ENCODE data around the gene PELI1.
"Not testable (repeated sequence)": the region's sequence is repeated elsewhere in the genome, so short reads cannot be mapped to it uniquely, and the experiment has no call there.

PELI1 gene

GRCh38 chr2:64080179-64080578 lies 64.0 kb downstream of the PELI1 start:
- no peak for DNase-seq

DNA sequence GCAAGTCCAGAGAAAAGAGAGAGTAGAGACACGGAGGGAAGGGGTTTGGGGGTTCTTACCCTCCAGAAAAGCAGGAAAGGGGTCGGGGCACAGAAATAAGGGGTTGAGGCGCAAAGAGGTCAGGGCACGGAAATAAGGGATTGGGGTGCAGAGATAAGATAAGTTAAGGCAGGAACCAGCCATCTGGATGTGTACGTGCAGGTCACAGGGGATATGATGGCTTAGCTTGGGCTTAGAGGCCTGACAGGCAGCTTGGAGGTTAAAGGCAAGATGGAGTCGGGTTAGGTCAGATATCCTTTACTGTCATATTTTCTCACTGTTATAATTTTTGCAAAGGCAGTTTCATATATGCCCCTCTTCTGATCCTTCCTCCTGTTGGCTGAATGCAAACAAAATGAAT lies 64.5 kb downstream of the PELI1 start:
- DNase-seq: not testable (repeated sequence)

DNA sequence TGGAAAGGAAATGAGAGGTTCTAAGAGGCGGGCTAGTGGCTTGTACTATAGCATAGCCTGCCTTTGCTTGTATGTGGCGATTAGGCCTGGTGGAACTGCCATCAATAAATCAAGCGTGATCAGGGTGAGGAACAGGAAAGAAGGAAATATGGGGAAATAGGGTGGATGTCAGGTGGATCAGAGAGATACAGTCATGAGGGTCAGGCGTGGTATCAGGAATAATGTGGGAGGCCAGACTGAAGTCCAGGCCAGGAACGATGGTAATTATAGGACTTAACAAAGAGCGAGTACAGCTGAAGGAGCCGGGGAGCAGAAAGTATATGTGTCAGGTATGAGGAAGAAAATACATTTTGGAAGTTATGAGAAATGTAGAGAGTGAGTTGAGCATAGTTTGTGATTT lies 67.4 kb downstream of the PELI1 start:
- DNase-seq: not testable (repeated sequence)

DNA sequence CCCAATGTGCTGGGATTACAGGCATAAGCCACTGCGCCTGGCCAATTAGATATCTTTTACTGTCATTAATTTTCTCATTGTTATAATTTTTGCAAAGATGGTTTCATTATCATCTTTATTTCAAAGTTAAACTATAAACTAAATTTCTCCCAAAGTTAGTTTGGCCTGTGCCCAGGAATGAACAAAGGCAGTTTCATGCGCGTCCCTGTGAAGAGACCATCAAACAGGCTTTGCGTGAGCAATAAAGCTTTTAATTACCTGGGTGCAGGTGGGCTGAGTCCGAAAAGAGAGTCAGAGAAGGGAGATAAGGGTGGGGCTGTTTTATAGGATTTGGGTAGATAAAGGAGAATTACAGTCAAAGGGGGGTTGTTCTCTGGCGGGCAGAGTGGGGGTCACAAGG lies 69.6 kb downstream of the PELI1 start:
- not testable (repeated sequence) for DNase-seq

DNA sequence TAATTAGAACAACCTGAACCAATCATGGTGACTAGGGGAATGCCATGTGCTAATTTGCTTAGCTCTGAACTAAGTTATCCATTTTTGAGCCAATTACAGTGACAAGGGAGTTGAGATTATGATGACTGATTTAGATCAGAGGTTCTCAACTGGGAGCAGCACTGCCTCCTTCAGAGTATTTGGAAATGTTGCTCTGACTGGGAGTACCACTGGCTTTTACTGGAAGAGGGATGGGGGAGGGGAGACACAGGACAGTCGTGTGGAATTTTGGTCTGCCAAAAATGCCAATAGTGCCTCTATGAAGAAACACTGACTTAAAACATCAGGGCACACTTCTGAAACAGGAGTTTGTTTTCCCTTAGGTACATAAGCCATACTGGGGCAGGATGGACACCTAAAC lies 76.9 kb downstream of the PELI1 start:
- no peak for DNase-seq

DNA sequence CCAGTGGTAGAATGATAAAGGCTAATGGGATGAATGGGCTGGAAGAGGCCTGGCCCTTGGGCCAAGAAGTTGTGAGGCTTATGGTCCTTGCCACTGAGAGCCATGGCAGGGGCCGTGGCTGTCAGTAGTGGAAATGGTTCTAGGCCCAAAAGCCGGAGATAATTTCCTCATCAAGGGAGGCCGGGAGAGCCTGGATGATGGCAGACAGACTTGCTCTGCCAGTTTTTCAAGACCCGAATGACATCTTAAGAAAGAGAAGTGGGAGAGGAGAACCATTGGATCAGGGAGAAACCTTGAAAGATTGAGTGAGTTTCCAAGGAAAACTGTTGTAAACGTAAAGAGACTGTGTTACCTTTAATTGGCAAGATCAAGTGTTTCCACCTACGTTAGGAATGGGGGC lies 78.7 kb downstream of the PELI1 start:
- DNase-seq: no peak

- DNase-seq: no peak
Measured at GRCh38 chr2:64063924-64064331, 80.3 kb downstream of the PELI1 start.

DNA sequence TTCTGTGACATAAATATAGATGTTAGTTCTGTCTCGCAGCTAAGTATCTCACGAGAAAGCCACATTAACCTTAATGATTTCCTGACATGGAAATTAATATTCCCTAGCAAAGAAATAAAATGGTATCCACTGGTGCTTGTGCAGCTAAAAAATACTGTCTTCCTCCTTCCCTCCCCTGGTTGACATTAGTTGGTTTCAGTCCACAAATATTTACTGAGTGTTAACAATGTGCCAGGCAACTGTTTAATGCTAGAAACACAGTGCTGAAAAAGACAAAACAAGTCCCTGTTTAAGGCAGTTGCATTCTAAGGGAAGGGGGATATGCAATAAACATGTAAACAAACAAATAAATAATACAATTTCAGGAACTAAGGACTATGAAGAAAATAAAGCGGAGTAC lies 80.8 kb downstream of the PELI1 start:
- no peak for DNase-seq

GRCh38 chr2:64062840-64063239 lies 81.4 kb downstream of the PELI1 start:
- peak; percentile 13 for DNase-seq

DNA sequence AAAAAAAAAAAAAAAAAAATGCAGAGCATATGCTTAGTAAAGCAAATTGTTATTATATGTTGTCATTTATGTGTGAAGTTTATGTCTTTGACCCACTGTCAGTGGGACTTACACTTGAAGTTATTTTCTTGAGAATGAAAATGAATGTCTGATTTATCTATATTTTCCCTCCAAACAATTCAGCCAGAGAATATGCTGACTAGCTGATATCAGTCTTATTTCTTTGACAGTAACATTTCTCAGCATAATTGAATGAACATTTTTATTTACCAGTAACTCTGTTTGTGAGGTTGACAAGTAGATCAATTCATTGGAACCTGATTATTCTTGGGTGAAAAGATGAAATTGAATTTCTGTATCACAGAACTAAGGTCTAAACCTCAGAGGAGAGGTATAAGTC lies 85.0 kb downstream of the PELI1 start:
- no peak for DNase-seq

DNA sequence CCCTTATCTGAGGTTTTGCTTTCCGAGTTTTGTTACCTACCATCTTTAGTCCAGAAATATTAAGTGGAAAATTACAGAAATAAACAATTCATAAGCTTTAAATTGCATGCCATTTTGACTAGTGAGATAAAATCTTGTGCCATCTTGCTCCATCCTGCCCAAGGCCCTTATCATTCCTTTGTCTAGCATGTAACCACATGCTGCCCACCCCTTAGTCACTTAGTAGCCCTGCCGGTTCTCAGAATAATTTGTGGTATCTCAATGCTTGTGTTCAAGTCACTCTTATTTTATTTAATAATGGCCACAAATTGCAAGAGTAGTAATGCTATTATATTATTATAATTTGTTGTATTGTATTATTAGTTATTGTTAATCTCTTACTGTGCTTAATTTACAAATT lies 88.2 kb downstream of the PELI1 start:
- DNase-seq: no peak

GRCh38 chr2:64054161-64054915 lies 89.9 kb downstream of the PELI1 start:
- no peak for DNase-seq

- peak; percentile 58 for DNase-seq
Measured at GRCh38 chr2:64052463-64053241, 91.6 kb downstream of the PELI1 start.

DNA sequence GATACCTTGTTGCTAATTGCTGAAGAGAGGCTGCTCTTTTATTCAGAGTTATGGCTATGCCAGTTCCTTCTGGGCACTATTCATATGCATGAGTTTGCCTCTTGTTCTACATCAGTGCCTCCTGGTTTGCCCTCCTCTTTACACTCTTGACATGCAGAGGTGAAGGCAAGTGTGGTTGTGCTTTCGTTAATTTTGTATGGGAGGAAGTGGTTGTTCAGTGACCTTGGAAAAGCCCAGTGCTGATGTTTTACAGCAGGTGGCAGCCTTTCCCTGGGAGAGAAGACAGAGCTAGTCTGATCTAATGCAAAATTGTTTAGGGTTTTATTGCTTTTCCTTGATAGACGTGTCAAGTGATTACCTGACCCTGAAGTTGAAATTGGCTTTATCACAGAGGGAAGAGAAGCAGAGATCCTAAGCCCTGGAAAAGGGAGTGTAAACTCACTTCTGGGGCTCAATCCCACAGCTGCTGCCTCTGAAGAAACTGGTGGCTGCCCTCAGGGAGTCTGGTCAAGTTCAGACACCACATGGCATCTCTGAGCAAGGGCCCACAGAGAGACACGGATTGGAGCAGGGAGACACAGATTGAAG lies 94.5 kb downstream of the PELI1 start:
- DNase-seq: peak; percentile 79

- DNase-seq: no peak
Measured at GRCh38 chr2:64045938-64046337, 98.3 kb downstream of the PELI1 start.
